H1 (cell line): ENCODE results near the gene SRD5A3. TPM values are rescaled to one million over a fixed set of nuclear protein-coding genes. Genes with fewer than 3 reads are reported as not detected.
A peak's percentile ranks its signal among the peaks of the same experiment; 100 is the strongest.

Experiments used
- CTCF ChIA-PET: fragments of 300-600 bp; sonication (Branson Sonifier 250); formaldehyde crosslinking; loops from one replicate; lab custom pipeline; 2021; ENCODE audit not compliant: partially characterized antibody; lab: Charles Lee
- POLR2A ChIA-PET: fragments of 300-600 bp; sonication (Branson Sonifier 250); formaldehyde crosslinking; loops from one replicate; lab custom pipeline; 2021; ENCODE audit warnings: inconsistent platforms; ENCODE audit not compliant: partially characterized antibody; lab: Charles Lee
- DNase-seq, 2 experiments: peaks; one replicate each; pipeline versions ENCODE4 v3.0.0 to v3.0.0-alpha.2; 2010 to 2022; ENCODE audit warnings: low spot score in 2 of 2, low read depth in 1 of 2, mixed read lengths in 1 of 2
- FAIRE-seq: peaks from 2 replicates; lab custom pipeline; 2011; peaks lifted over from hg19 to GRCh38; lab: Jason Lieb, UNC
- H2AFZ ChIP-seq: 2 replicates; pipeline ENCODE4 v1.8.1; 2012; ENCODE audit warnings: low read length, inconsistent platforms
- H2AK5ac ChIP-seq: 2 replicates; pipeline ENCODE4 v1.6.1; 2013; ENCODE audit warnings: low read depth, low read length
- H2BK120ac ChIP-seq: replicated peaks from 2 replicates; pipeline ENCODE3; 2013; ENCODE audit warnings: low read depth, low read length, inconsistent platforms
- H2BK12ac ChIP-seq: 2 replicates; pipeline ENCODE4 v1.6.1; 2013; ENCODE audit warnings: low read depth, low read length
- H2BK15ac ChIP-seq: 2 replicates; pipeline ENCODE4 v1.6.1; 2013; ENCODE audit warnings: low read length
- H2BK20ac ChIP-seq: 2 replicates; pipeline ENCODE4 v1.6.1; 2013; ENCODE audit warnings: low read length
- H2BK5ac ChIP-seq: 2 replicates; pipeline ENCODE4 v1.6.1; 2013; ENCODE audit warnings: low read depth, low read length
- H3K14ac ChIP-seq: 2 replicates; pipeline ENCODE4 v1.6.1; 2013; ENCODE audit warnings: inconsistent platforms; ENCODE audit not compliant: insufficient read length
- H3K18ac ChIP-seq: 2 replicates; pipeline ENCODE4 v1.6.1; 2013; ENCODE audit warnings: low read length; ENCODE audit errors: extremely low read depth
- H3K23ac ChIP-seq: 2 replicates; pipeline ENCODE4 v1.6.1; 2013; ENCODE audit warnings: inconsistent platforms; ENCODE audit not compliant: insufficient read length
- H3K23me2 ChIP-seq: 2 replicates; pipeline ENCODE4 v1.6.1; 2013; ENCODE audit warnings: low read depth, low read length
- H3K27ac ChIP-seq: 2 replicates; pipeline ENCODE4 v1.6.1; 2011; ENCODE audit warnings: low read depth, low read length, inconsistent platforms
- H3K27me3 ChIP-seq, 4 experiments: replicated peaks in 1 of 4; 1 replicate in 1 of 4; 2 replicates in 3 of 4; pipeline versions ENCODE4 v1.6.1 to v1.8.1; 2011 to 2013; ENCODE audit warnings: low read length in 3 of 4, mild to moderate bottlenecking in 3 of 4, inconsistent platforms in 2 of 4, mixed read lengths in 2 of 4, moderate library complexity in 1 of 4; ENCODE audit not compliant: control insufficient read depth in 3 of 4, insufficient read depth in 3 of 4; ENCODE audit errors: extremely low read depth in 1 of 4
- H3K36me3 ChIP-seq, 4 experiments: 2 replicates each; pipeline versions ENCODE4 v1.6.1 to v1.8.1; 2011 to 2013; ENCODE audit warnings: mild to moderate bottlenecking in 4 of 4, low read length in 3 of 4, moderate library complexity in 2 of 4, control low read depth in 1 of 4, inconsistent platforms in 1 of 4; ENCODE audit not compliant: insufficient read depth in 4 of 4, control insufficient read depth in 2 of 4
- H3K4ac ChIP-seq: replicated peaks from 2 replicates; pipeline ENCODE3; 2013; ENCODE audit warnings: low read length, low read depth, mixed read lengths, inconsistent platforms; ENCODE audit not compliant: insufficient read length
- H3K4me1 ChIP-seq, 4 experiments: replicated peaks in 1 of 4; 1 replicate in 1 of 4; 2 replicates in 3 of 4; pipeline versions ENCODE4 v1.6.1 to v1.8.1; 2011 to 2013; ENCODE audit warnings: low read length in 3 of 4, inconsistent platforms in 2 of 4, mixed read lengths in 1 of 4; ENCODE audit not compliant: insufficient read depth in 4 of 4, control insufficient read depth in 3 of 4
- H3K4me2 ChIP-seq, 2 experiments: 2 replicates each; pipeline versions ENCODE4 v1.6.1 to v1.8.1; 2011 to 2013; ENCODE audit warnings: low read depth in 2 of 2, low read length in 2 of 2, control low read depth in 1 of 2, inconsistent platforms in 1 of 2, mild to moderate bottlenecking in 1 of 2; ENCODE audit not compliant: insufficient read depth in 1 of 2
- H3K4me3 ChIP-seq, 4 experiments: fragments of 200-600, 300-600 bp in 1 of 4; sonication (generic), shearing (Covaris generic), sonication (Bioruptor Twin) in 1 of 4; 2 replicates each; pipeline versions ENCODE4 v1.5.1 to v1.8.1; 2011 to 2016; ENCODE audit warnings: low read length in 4 of 4, low read depth in 3 of 4, control low read depth in 2 of 4, inconsistent platforms in 2 of 4, mild to moderate bottlenecking in 2 of 4, mixed read lengths in 1 of 4, moderate library complexity in 1 of 4; ENCODE audit not compliant: insufficient read depth in 2 of 4; ENCODE audit errors: extremely low read depth in 1 of 4
- H3K56ac ChIP-seq: replicated peaks from 2 replicates; pipeline ENCODE3; 2013; ENCODE audit warnings: low read depth, mild to moderate bottlenecking, mixed read lengths, low read length, inconsistent platforms; ENCODE audit not compliant: insufficient read length
- H3K79me1 ChIP-seq: 2 replicates; pipeline ENCODE4 v1.6.1; 2013; ENCODE audit warnings: low read depth, low read length, control low read depth
- H3K79me2 ChIP-seq, 2 experiments: 2 replicates each; pipeline versions ENCODE4 v1.6.1 to v1.8.1; 2012 to 2013; ENCODE audit warnings: low read length in 2 of 2, mild to moderate bottlenecking in 2 of 2, inconsistent platforms in 1 of 2; ENCODE audit not compliant: insufficient read depth in 2 of 2, control insufficient read depth in 1 of 2
- H3K9ac ChIP-seq, 4 experiments: replicated peaks in 1 of 4; 1 replicate in 1 of 4; 2 replicates in 3 of 4; pipeline versions ENCODE4 v1.6.1 to v1.8.1; 2011 to 2013; ENCODE audit warnings: low read depth in 3 of 4, low read length in 3 of 4, control low read depth in 2 of 4, mild to moderate bottlenecking in 2 of 4, moderate library complexity in 2 of 4, inconsistent platforms in 1 of 4; ENCODE audit errors: extremely low read depth in 1 of 4
- H3K9me3 ChIP-seq, 2 experiments: 2 replicates each; pipeline versions ENCODE4 v1.6.1 to v1.8.1; 2012 to 2013; ENCODE audit warnings: mild to moderate bottlenecking in 2 of 2, moderate library complexity in 2 of 2, control low read depth in 1 of 2, inconsistent platforms in 1 of 2, low read depth in 1 of 2, low read length in 1 of 2, mixed read lengths in 1 of 2; ENCODE audit not compliant: insufficient read depth in 2 of 2
- H4K20me1 ChIP-seq, 2 experiments: replicated peaks in 1 of 2; 2 replicates each; pipeline versions ENCODE3 to v1.8.1; 2011 to 2013; ENCODE audit warnings: inconsistent platforms in 2 of 2, low read length in 2 of 2, mild to moderate bottlenecking in 1 of 2; ENCODE audit not compliant: insufficient read depth in 2 of 2, control insufficient read depth in 1 of 2
- H4K5ac ChIP-seq: 2 replicates; pipeline ENCODE4 v1.6.1; 2013; ENCODE audit warnings: low read length, low read depth, mixed read lengths, inconsistent platforms; ENCODE audit not compliant: insufficient read length
- H4K8ac ChIP-seq: 2 replicates; pipeline ENCODE4 v1.8.0; 2013; ENCODE audit warnings: mild to moderate bottlenecking, moderate library complexity, low read length, inconsistent platforms; ENCODE audit not compliant: insufficient read depth; ENCODE audit errors: extremely low read depth
- H4K91ac ChIP-seq: replicated peaks from 2 replicates; pipeline ENCODE3; 2013; ENCODE audit warnings: low read length, mixed read lengths, inconsistent platforms; ENCODE audit not compliant: insufficient read length
- BRCA1 ChIP-seq: IDR thresholded peaks from 2 replicates; pipeline ENCODE4 v1.6.1; 2012; ENCODE audit warnings: low read depth, low read length, improper control_type of control experiment
- CHD1 ChIP-seq: IDR thresholded peaks from 2 replicates; pipeline ENCODE4 v1.6.1; 2012; ENCODE audit warnings: low read depth, low read length, improper control_type of control experiment
- CHD2 ChIP-seq: IDR thresholded peaks from 2 replicates; pipeline ENCODE4 v1.6.1; 2012; ENCODE audit warnings: low read length, improper control_type of control experiment
- EP300 ChIP-seq, 2 experiments: IDR thresholded peaks; 1 replicate in 1 of 2; 2 replicates in 1 of 2; pipeline ENCODE4 v1.6.1; 2011 to 2012; ENCODE audit warnings: low read depth in 2 of 2, low read length in 2 of 2, mild to moderate bottlenecking in 2 of 2, borderline replicate concordance in 1 of 2, inconsistent platforms in 1 of 2, moderate library complexity in 1 of 2
- PHF8 ChIP-seq: fragments of 200-600 bp; sonication (generic); conservative IDR thresholded peaks from 2 replicates; pipeline ENCODE4 v1.7.1; 2012; ENCODE audit warnings: low read depth, mild to moderate bottlenecking, inconsistent platforms, low read length, moderate library complexity
- RAD21 ChIP-seq, 2 experiments: IDR thresholded peaks in 1 of 2; conservative IDR thresholded peaks in 1 of 2; 2 replicates each; pipeline ENCODE4 v1.6.1; 2011; ENCODE audit warnings: low read depth in 2 of 2, low read length in 2 of 2, improper control_type of control experiment in 1 of 2, inconsistent platforms in 1 of 2, mild to moderate bottlenecking in 1 of 2, moderate library complexity in 1 of 2
- SP2 ChIP-seq: IDR thresholded peaks from 2 replicates; pipeline ENCODE4 v1.6.1; 2012; ENCODE audit warnings: mild to moderate bottlenecking, low read length, inconsistent platforms
- TCF12 ChIP-seq: IDR thresholded peaks from 2 replicates; pipeline ENCODE4 v1.6.1; 2011; ENCODE audit warnings: low read depth, mild to moderate bottlenecking, low read length
- WGBS, 2 experiments: shearing (Covaris generic) in 1 of 2; methylation state at CpG; one replicate each; pipeline versions ENCODE4 v1.1.6 to v1.1.7; 2013 to 2015; ENCODE audit warnings: low lambda C conversion rate in 2 of 2, mixed read lengths in 2 of 2, inconsistent platforms in 1 of 2, low coverage in 1 of 2, missing lambda C conversion rate in 1 of 2; ENCODE audit not compliant: insufficient replicate concordance in 2 of 2, insufficient coverage in 1 of 2, insufficient read length in 1 of 2; ENCODE audit errors: extremely low coverage in 1 of 2, missing lambda C conversion rate in 1 of 2; 5-methylcytosine and 5-hydroxymethylcytosine counted together
- polyA plus RNA-seq, 7 experiments: library from polyadenylated mRNA; depleted of rRNA in 3 of 7; stranded (reverse) in 5 of 7; unstranded in 2 of 7; fragments of >200 nt in 5 of 7; fragments of 200-250 nt in 2 of 7; gene quantifications; 1 replicate in 5 of 7; 2 replicates in 1 of 7; 4 replicates in 1 of 7; pipeline versions ENCODE4 v1.2.1 to v1.2.3, GENCODE V29; 2011 to 2013; ENCODE audit warnings: missing spikeins in 2 of 7, mixed read lengths in 2 of 7
- total RNA-seq: library from RNA; stranded (reverse); fragmentation: NEBNext Ultra II Directional; extraction: Animal tissue kit (Norgen Biotek cat#: 25700); gene quantifications from 2 replicates; pipeline ENCODE4 v1.2.1, GENCODE V29; 2021
- TF ChIP-seq, protein P1 (sequence below): IDR thresholded peaks from 2 replicates; pipeline ENCODE4 v1.6.1; 2011; ENCODE audit warnings: low read depth, mild to moderate bottlenecking, low read length; ENCODE audit not compliant: insufficient read depth
- TF ChIP-seq, protein P2 (sequence below): IDR thresholded peaks from 2 replicates; pipeline ENCODE4 v1.6.1; 2011; ENCODE audit warnings: low read length, improper control_type of control experiment

The SRD5A3 gene
- total and polyA plus RNA-seq, 2 of the 8 experiments (the other 6 are each of a cell fraction or from before 2014, with no cell fraction given), result 19.6 to 34.6 TPM

DNA sequence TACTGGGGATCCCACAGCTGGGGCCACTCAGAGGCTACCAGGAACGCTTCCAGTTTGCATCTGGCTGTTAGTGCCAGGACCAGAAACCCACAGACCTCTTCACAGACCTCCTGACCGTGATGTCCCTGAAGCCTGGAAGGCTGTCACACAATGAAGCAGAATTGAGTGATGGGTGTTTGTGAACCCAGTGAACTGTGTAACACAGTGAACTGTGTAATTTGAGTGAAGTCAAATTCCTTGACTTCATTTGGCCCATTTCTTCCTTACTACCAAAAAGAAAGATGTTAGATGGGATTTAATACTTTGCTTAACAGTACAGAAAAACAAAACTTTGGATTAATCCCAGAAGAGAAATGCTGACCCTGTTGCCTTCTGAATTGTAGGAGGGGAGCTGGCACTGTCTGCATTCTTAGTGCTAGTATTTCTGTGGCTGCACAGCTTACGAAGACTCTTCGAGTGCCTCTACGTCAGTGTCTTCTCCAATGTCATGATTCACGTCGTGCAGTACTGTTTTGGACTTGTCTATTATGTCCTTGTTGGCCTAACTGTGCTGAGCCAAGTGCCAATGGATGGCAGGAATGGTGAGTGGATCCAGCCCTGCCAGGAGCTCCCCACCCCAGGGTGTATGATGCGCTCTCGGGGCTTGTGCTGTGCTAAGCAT, 17.8 kb downstream of the SRD5A3 start:
- H3K27ac ChIP-seq, result no peak overlapping the region
- H3K4me2 ChIP-seq, result no peak overlapping the region
- no peaks in the 10 kb centered on the region for H3K79me2 ChIP-seq
- 0 out of 8 replicates have a peak, but pooled peaks cover 0 to 2% (median 0%) of the 10 kb centered on the region in 4 experiments for H3K36me3 ChIP-seq
- CTCF ChIA-PET, result interaction anchor here (0.6 to 3.0 kb wide), 4 partner anchors 11 to 160 kb away, joined by 3 to 15 read pairs (median 10); partner anchors contain the start of gene SRD5A3
- no peak overlapping the region; the same call in 1 of the 2 replicates for H4K8ac ChIP-seq
- H3K4me1 ChIP-seq, result peaks cover 6 to 20% (median 11%) of the 10 kb centered on the region in 4 experiments; a peak in 6 of 7 replicates
- H3K14ac ChIP-seq, result no peak overlapping the region
- H3K9ac ChIP-seq, result no peak overlapping the region; a peak in 1 of 7 replicates
- peak overlapping the region; percentile 92; the same call in 1 of the 2 replicates for H2BK15ac ChIP-seq
- no peak overlapping the region for H2AFZ ChIP-seq
- 0 out of 2 replicates have a peak, but pooled peaks cover 3% of the 10 kb centered on the region for H3K23me2 ChIP-seq
- no peak overlapping the region for H3K56ac ChIP-seq
- no peak overlapping the region for H4K5ac ChIP-seq
- POLR2A ChIA-PET, result interaction anchor here (1.5 to 2.1 kb wide), 2 partner anchors 31 to 32 kb away, joined by 6 to 15 read pairs; partner anchors contain the start of gene TMEM165
- H2BK5ac ChIP-seq, result peak overlapping the region; percentile 81; the same call in 1 of the 2 replicates
- peak overlapping the region; percentile 66; the same call in 1 of the 2 replicates for H2BK20ac ChIP-seq
- DNase-seq (no peak), FAIRE-seq (no peak)
- no peaks in the 10 kb centered on the region for H4K20me1 ChIP-seq
- H3K4me3 ChIP-seq, result no peak overlapping the region
- no peak overlapping the region; the same call in none of the 2 replicates for H3K18ac ChIP-seq
- no peak overlapping the region for H3K23ac ChIP-seq
- H3K27me3 ChIP-seq, result no peaks in the 10 kb centered on the region
- peak overlapping the region; percentile 32 for H3K4ac ChIP-seq
- H2AK5ac ChIP-seq, result peak overlapping the region; percentile 99
- no peaks in the 10 kb centered on the region for H3K79me1 ChIP-seq
- peak overlapping the region; percentile 98 for H2BK12ac ChIP-seq
- 91% methylated on average over 9 of the region's 9 CpGs; no CpG with 5 or more reads in 1 of the 2 experiments for WGBS, 2 experiments
- no peaks in the 10 kb centered on the region for H3K9me3 ChIP-seq
- H4K91ac ChIP-seq, result peak overlapping the region; percentile 70
- peak overlapping the region; percentile 76 for H2BK120ac ChIP-seq
- no peak for TF ChIP-seq TCF12
- no peak for TF ChIP-seq RAD21 (IDR thresholded peaks at IDR 0.05 in 1 of 2, conservative IDR thresholded peaks at IDR 0.05 in 1 of 2; ENCODE audit: low read depth in 2 of 2, low read length in 2 of 2)
- no peak for TF ChIP-seq PHF8
- no peak for TF ChIP-seq EP300 (IDR thresholded peaks at IDR 0.05; ENCODE audit: borderline replicate concordance in 1 of 2, low read depth in 2 of 2, low read length in 2 of 2)
- no peak for TF ChIP-seq SP2
- TF ChIP-seq CHD2, result no peak
- TF ChIP-seq, protein P1, sequence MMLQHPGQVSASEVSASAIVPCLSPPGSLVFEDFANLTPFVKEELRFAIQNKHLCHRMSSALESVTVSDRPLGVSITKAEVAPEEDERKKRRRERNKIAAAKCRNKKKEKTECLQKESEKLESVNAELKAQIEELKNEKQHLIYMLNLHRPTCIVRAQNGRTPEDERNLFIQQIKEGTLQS, result no peak
- no peak for TF ChIP-seq CHD1
- TF ChIP-seq BRCA1, result no peak
- TF ChIP-seq, protein P2, sequence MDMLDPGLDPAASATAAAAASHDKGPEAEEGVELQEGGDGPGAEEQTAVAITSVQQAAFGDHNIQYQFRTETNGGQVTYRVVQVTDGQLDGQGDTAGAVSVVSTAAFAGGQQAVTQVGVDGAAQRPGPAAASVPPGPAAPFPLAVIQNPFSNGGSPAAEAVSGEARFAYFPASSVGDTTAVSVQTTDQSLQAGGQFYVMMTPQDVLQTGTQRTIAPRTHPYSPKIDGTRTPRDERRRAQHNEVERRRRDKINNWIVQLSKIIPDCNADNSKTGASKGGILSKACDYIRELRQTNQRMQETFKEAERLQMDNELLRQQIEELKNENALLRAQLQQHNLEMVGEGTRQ, result no peak
